SK-N-SH (cell line): ENCODE measurements around the gene BNIPL.

Experiments
- CHD2 ChIP-seq: fragments of 150-350 bp; IDR thresholded peaks from 2 replicates; pipeline ENCODE4 v1.6.1; 2018; ENCODE audit warnings: low read length; ENCODE audit not compliant: partially characterized antibody
- FOSL2 ChIP-seq: IDR thresholded peaks from 2 replicates; pipeline ENCODE4 v1.4.0; 2012; ENCODE audit warnings: low read depth, mild to moderate bottlenecking, moderate library complexity, borderline replicate concordance
- JUND ChIP-seq: IDR thresholded peaks from 2 replicates; pipeline ENCODE4 v1.4.0; 2012
- MXI1 ChIP-seq: IDR thresholded peaks from 2 replicates; pipeline ENCODE4 v1.6.1; 2012; ENCODE audit warnings: mild to moderate bottlenecking, low read depth, low read length, improper control_type of control experiment
- TAF1 ChIP-seq: IDR thresholded peaks from 2 replicates; pipeline ENCODE4 v1.6.1; 2012; ENCODE audit warnings: low read depth, mild to moderate bottlenecking, low read length, moderate library complexity, borderline replicate concordance
- TF ChIP-seq, protein P1 (sequence below): IDR thresholded peaks from 2 replicates; pipeline ENCODE4 v1.4.0; 2012; ENCODE audit warnings: low read depth
- TF ChIP-seq, protein P2 (sequence below): fragments of 200-600 bp; sonication (generic); IDR thresholded peaks from 2 replicates; pipeline ENCODE4 v1.6.1; 2017; ENCODE audit warnings: antibody characterized with exemption, mild to moderate bottlenecking, moderate library complexity

DNA sequence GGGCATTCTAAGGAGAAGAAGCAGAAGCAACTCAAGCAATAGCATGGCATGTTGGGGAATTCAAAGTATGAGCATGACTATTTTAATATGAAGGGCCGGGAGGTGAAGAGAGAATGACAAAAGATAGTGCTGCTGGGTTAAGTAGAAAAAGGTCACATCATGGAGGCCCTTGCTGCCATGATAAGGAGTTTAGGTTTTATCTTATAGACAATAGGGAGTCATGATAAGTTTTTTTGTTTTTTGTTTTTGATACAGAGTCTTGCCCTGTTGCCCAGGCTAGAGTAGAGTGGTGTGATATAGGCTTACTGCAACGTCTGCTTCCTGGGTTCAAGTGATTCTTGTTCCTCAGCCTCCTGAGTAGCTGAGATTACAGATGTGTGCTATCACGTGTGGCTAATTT is 3.1 kb downstream of the BNIPL start:
- TF ChIP-seq JUND (no peak), TAF1 (no peak), CHD2 (no peak), FOSL2 (no peak), MXI1 (no peak)
- TF ChIP-seq, protein P1, sequence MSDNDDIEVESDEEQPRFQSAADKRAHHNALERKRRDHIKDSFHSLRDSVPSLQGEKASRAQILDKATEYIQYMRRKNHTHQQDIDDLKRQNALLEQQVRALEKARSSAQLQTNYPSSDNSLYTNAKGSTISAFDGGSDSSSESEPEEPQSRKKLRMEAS, result no peak
- TF ChIP-seq, protein P2, sequence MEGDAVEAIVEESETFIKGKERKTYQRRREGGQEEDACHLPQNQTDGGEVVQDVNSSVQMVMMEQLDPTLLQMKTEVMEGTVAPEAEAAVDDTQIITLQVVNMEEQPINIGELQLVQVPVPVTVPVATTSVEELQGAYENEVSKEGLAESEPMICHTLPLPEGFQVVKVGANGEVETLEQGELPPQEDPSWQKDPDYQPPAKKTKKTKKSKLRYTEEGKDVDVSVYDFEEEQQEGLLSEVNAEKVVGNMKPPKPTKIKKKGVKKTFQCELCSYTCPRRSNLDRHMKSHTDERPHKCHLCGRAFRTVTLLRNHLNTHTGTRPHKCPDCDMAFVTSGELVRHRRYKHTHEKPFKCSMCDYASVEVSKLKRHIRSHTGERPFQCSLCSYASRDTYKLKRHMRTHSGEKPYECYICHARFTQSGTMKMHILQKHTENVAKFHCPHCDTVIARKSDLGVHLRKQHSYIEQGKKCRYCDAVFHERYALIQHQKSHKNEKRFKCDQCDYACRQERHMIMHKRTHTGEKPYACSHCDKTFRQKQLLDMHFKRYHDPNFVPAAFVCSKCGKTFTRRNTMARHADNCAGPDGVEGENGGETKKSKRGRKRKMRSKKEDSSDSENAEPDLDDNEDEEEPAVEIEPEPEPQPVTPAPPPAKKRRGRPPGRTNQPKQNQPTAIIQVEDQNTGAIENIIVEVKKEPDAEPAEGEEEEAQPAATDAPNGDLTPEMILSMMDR, result no peak
